Fibroblast of lung (primary cell): Measurements from ENCODE around the gene NCOR2. TPM values are rescaled to one million over a fixed set of nuclear protein-coding genes. Genes with fewer than 3 reads are reported as not detected.

Experiments
- DNase-seq, 2 donors: peaks; one replicate each; pipeline versions ENCODE4 v3.0.0 to v3.0.0-alpha.2; 2010; ENCODE audit warnings: low read depth in 2 of 2
- H2AFZ ChIP-seq: 2 replicates; pipeline ENCODE4 v1.5.1; 2012; ENCODE audit warnings: low read length, control low read depth, inconsistent platforms
- H3K27ac ChIP-seq: 2 replicates; pipeline ENCODE4 v1.5.1; 2011; ENCODE audit warnings: low read length, control low read depth; ENCODE audit not compliant: insufficient read depth
- H3K27me3 ChIP-seq: 2 replicates; pipeline ENCODE4 v1.5.1; 2011; ENCODE audit warnings: mild to moderate bottlenecking, low read length; ENCODE audit not compliant: control insufficient read depth, insufficient read depth
- H3K36me3 ChIP-seq: 2 replicates; pipeline ENCODE4 v1.5.1; 2011; ENCODE audit warnings: low read length; ENCODE audit not compliant: control insufficient read depth, insufficient read depth
- H3K4me1 ChIP-seq: 2 replicates; pipeline ENCODE4 v1.5.1; 2011; ENCODE audit warnings: low read length; ENCODE audit not compliant: control insufficient read depth, insufficient read depth; ENCODE audit errors: extremely low read depth
- H3K4me2 ChIP-seq: 2 replicates; pipeline ENCODE4 v1.5.1; 2011; ENCODE audit warnings: low read length, control low read depth; ENCODE audit not compliant: insufficient read depth; ENCODE audit errors: extremely low read depth
- H3K4me3 ChIP-seq, 4 experiments: fragments of 200-600 bp in 1 of 4; sonication (generic) in 1 of 4; replicated peaks in 1 of 4; 2 replicates each; pipeline ENCODE4 v1.5.1; 2011 to 2016; ENCODE audit warnings: low read length in 4 of 4, low read depth in 3 of 4, mild to moderate bottlenecking in 3 of 4, control low read depth in 2 of 4, inconsistent platforms in 1 of 4, mixed read lengths in 1 of 4; ENCODE audit not compliant: insufficient read depth in 1 of 4; ENCODE audit errors: control extremely low read depth in 1 of 4
- H3K79me2 ChIP-seq: 2 replicates; pipeline ENCODE4 v1.5.1; 2012; ENCODE audit warnings: mild to moderate bottlenecking, low read length, inconsistent platforms; ENCODE audit not compliant: control insufficient read depth, insufficient read depth
- H3K9ac ChIP-seq: 2 replicates; pipeline ENCODE4 v1.5.1; 2011; ENCODE audit warnings: mild to moderate bottlenecking, low read length, control low read depth; ENCODE audit not compliant: insufficient read depth
- H3K9me3 ChIP-seq: 2 replicates; pipeline ENCODE4 v1.5.1; 2012; ENCODE audit warnings: low read depth, low read length; ENCODE audit not compliant: control insufficient read depth, insufficient read depth
- H4K20me1 ChIP-seq: 2 replicates; pipeline ENCODE4 v1.5.1; 2011; ENCODE audit warnings: low read length; ENCODE audit not compliant: control insufficient read depth, insufficient read depth; ENCODE audit errors: extremely low read depth
- EZH2 ChIP-seq: IDR thresholded peaks from 2 replicates; pipeline ENCODE4 v1.5.1; 2012; ENCODE audit warnings: low read length, control low read depth, mild to moderate bottlenecking; ENCODE audit errors: missing control alignments
- polyA plus RNA-seq, 2 donors: library from polyadenylated mRNA; depleted of rRNA in 1 of 2; stranded (reverse) in 1 of 2; unstranded in 1 of 2; fragments of >200 nt; gene quantifications; 2 replicates each; pipeline ENCODE4 v1.2.1, GENCODE V29; 2011 to 2012; ENCODE audit warnings: missing spikeins in 1 of 2
- total RNA-seq: library from RNA; depleted of rRNA; stranded (reverse); fragments of >200 nt; gene quantifications from 2 replicates; pipeline ENCODE4 v1.2.1, GENCODE V29; 2014
- TF ChIP-seq, protein P1 (sequence below), 2 donors: IDR thresholded peaks in 1 of 2; conservative IDR thresholded peaks in 1 of 2; 1 replicate in 1 of 2; 2 replicates in 1 of 2; pipeline ENCODE4 v1.5.1; 2011 to 2012; ENCODE audit warnings: low read length in 2 of 2, control low read depth in 1 of 2, inconsistent platforms in 1 of 2, low read depth in 1 of 2, mild to moderate bottlenecking in 1 of 2

Gene NCOR2
- total and polyA plus RNA-seq, 2 donors (not counting 1 experiment from before 2014, with no cell fraction given): 6.1 to 17.2 TPM

DNA sequence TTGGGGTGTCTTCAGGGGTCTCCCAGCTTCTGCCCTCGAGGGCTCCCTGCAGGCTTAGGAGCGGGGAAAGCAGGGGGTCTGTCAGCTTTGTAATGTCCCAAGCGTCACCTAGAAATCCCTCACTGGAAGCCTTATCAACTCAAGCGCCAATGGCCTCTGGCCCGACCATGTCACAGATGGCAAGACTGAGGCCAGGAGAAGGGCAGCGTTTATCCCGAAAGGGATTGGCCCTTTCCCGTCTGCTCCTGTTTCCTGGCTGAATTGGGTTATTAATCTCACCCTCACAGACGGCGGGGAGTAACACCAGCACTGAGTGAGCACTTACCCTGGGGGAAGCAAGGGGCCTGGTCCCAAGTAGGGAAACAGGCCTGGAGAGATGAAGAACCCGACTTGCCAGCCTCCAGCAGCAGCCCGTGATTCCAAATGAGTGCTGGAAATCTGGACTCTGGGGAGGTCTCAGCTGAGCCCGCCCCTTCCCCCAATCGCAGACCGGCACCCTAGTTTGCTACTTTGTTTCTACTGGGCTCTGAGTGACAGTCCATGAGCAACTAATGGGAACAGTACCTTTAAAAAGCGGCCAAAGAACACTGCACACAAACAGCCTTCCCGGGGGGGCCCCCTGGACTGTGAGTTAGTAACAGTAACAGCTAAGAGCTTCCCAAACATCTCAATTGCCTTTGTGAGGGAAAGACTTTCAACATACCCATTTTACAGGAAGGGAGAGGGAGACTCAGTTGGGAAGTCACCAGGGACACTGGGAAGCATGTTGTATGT lies 2.1 kb upstream of the NCOR2 start:
- Histone ChIP-seq H2AFZ (no peak overlapping the region), H3K27me3 (no peaks in the 10 kb centered on the region), H3K9me3 (no peaks in the 10 kb centered on the region), H3K4me2 (no peak overlapping the region), H3K4me3 (no peak overlapping the region), H3K36me3 (no peaks in the 10 kb centered on the region), H3K4me1 (peaks cover 19% of the 10 kb centered on the region), H3K27ac (no peak overlapping the region), H4K20me1 (no peaks in the 10 kb centered on the region), H3K79me2 (peaks cover 20% of the 10 kb centered on the region), H3K9ac (no peak overlapping the region)
- DNase-seq: no peak
- TF ChIP-seq EZH2: no peak
- TF ChIP-seq, protein P1, sequence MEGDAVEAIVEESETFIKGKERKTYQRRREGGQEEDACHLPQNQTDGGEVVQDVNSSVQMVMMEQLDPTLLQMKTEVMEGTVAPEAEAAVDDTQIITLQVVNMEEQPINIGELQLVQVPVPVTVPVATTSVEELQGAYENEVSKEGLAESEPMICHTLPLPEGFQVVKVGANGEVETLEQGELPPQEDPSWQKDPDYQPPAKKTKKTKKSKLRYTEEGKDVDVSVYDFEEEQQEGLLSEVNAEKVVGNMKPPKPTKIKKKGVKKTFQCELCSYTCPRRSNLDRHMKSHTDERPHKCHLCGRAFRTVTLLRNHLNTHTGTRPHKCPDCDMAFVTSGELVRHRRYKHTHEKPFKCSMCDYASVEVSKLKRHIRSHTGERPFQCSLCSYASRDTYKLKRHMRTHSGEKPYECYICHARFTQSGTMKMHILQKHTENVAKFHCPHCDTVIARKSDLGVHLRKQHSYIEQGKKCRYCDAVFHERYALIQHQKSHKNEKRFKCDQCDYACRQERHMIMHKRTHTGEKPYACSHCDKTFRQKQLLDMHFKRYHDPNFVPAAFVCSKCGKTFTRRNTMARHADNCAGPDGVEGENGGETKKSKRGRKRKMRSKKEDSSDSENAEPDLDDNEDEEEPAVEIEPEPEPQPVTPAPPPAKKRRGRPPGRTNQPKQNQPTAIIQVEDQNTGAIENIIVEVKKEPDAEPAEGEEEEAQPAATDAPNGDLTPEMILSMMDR (conservative IDR thresholded peaks at IDR 0.05 in 1 of 2, IDR thresholded peaks at IDR 0.05 in 1 of 2; ENCODE audit: low read depth in 1 of 2, low read length in 2 of 2): no peak

- no peaks in the 10 kb centered on the region for H3K9me3 ChIP-seq
- DNase-seq: peak; percentile 95 to 96
- peaks cover 27% of the 10 kb centered on the region for H3K79me2 ChIP-seq
- H3K9ac ChIP-seq: peak overlapping the region; percentile 64
- H3K27me3 ChIP-seq: no peaks in the 10 kb centered on the region
- H3K4me3 ChIP-seq: no peak overlapping the region
- peak overlapping the region; percentile 86 for H3K27ac ChIP-seq
- peak overlapping the region; percentile 35 for H3K4me2 ChIP-seq
- H3K4me1 ChIP-seq: peaks cover 24% of the 10 kb centered on the region
- H3K36me3 ChIP-seq: no peaks in the 10 kb centered on the region
- H4K20me1 ChIP-seq: no peaks in the 10 kb centered on the region
- no peak for TF ChIP-seq EZH2
- TF ChIP-seq, protein P1 (conservative IDR thresholded peaks at IDR 0.05 in 1 of 2, IDR thresholded peaks at IDR 0.05 in 1 of 2; ENCODE audit: low read depth in 1 of 2, low read length in 2 of 2): peak; percentile 50 to 67
- no peak overlapping the region for H2AFZ ChIP-seq
These were observed 1.3 kb upstream of the NCOR2 start for GRCh38 chr12:124568431-124569374.
